ENCODE data around the gene SMAP2.

- no peak for TF ChIP-seq POLR2AphosphoS5 (IDR thresholded peaks at IDR 0.05; ENCODE audit: low read depth, low read length)
- TF ChIP-seq, protein P1, sequence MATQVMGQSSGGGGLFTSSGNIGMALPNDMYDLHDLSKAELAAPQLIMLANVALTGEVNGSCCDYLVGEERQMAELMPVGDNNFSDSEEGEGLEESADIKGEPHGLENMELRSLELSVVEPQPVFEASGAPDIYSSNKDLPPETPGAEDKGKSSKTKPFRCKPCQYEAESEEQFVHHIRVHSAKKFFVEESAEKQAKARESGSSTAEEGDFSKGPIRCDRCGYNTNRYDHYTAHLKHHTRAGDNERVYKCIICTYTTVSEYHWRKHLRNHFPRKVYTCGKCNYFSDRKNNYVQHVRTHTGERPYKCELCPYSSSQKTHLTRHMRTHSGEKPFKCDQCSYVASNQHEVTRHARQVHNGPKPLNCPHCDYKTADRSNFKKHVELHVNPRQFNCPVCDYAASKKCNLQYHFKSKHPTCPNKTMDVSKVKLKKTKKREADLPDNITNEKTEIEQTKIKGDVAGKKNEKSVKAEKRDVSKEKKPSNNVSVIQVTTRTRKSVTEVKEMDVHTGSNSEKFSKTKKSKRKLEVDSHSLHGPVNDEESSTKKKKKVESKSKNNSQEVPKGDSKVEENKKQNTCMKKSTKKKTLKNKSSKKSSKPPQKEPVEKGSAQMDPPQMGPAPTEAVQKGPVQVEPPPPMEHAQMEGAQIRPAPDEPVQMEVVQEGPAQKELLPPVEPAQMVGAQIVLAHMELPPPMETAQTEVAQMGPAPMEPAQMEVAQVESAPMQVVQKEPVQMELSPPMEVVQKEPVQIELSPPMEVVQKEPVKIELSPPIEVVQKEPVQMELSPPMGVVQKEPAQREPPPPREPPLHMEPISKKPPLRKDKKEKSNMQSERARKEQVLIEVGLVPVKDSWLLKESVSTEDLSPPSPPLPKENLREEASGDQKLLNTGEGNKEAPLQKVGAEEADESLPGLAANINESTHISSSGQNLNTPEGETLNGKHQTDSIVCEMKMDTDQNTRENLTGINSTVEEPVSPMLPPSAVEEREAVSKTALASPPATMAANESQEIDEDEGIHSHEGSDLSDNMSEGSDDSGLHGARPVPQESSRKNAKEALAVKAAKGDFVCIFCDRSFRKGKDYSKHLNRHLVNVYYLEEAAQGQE (IDR thresholded peaks at IDR 0.05; ENCODE audit: insufficient read depth in 1 of 2, low read depth in 2 of 2, low read length in 2 of 2): no peak
Observed at GRCh38 chr1:40352126-40352525, 21.4 kb upstream of the SMAP2 start.

Measured in PFSK-1 (cell line).